H9 (cell line): ENCODE results near the gene DGCR2. TPM values are rescaled to one million over a fixed set of nuclear protein-coding genes. Genes with fewer than 3 reads are reported as not detected.

ENCODE experiments used
- DNase-seq: peaks from one replicate; pipeline ENCODE4 v3.0.0-alpha.2; 2017
- H2AFZ ChIP-seq: one replicate; pipeline ENCODE4 v1.6.1; 2013; ENCODE audit warnings: mild to moderate bottlenecking, low read length, control low read depth, moderate library complexity
- H2AK5ac ChIP-seq: 2 replicates; pipeline ENCODE4 v1.6.1; 2013; ENCODE audit warnings: low read length, control low read depth, mixed read lengths; ENCODE audit not compliant: insufficient read length
- H2BK120ac ChIP-seq: one replicate; pipeline ENCODE4 v1.6.1; 2013; ENCODE audit warnings: low read depth, mild to moderate bottlenecking, low read length, control low read depth, inconsistent platforms; ENCODE audit not compliant: poor library complexity, severe bottlenecking
- H2BK12ac ChIP-seq: 2 replicates; pipeline ENCODE4 v1.6.1; 2013; ENCODE audit warnings: low read length, control low read depth, mixed read lengths, low read depth; ENCODE audit not compliant: insufficient read length
- H2BK15ac ChIP-seq: 2 replicates; pipeline ENCODE4 v1.6.1; 2013; ENCODE audit warnings: low read depth, low read length, control low read depth
- H2BK20ac ChIP-seq: one replicate; pipeline ENCODE4 v1.6.1; 2013; ENCODE audit warnings: low read depth, mild to moderate bottlenecking, low read length, control low read depth, inconsistent platforms; ENCODE audit not compliant: poor library complexity, severe bottlenecking
- H2BK5ac ChIP-seq: 2 replicates; pipeline ENCODE4 v1.6.1; 2013; ENCODE audit warnings: low read length, control low read depth, mixed read lengths; ENCODE audit not compliant: insufficient read length
- H3K14ac ChIP-seq: 2 replicates; pipeline ENCODE4 v1.6.1; 2013; ENCODE audit warnings: low read length, control low read depth; ENCODE audit not compliant: insufficient read depth
- H3K18ac ChIP-seq: 2 replicates; pipeline ENCODE4 v1.6.1; 2013; ENCODE audit warnings: low read depth, mild to moderate bottlenecking, mixed read lengths, low read length, control low read depth; ENCODE audit not compliant: insufficient read length
- H3K23ac ChIP-seq: 2 replicates; pipeline ENCODE4 v1.6.1; 2013; ENCODE audit warnings: low read length, control low read depth, mixed read lengths, low read depth; ENCODE audit not compliant: insufficient read length
- H3K23me2 ChIP-seq: 2 replicates; pipeline ENCODE4 v1.6.1; 2013; ENCODE audit warnings: low read depth, mild to moderate bottlenecking, mixed read lengths, low read length, control low read depth; ENCODE audit not compliant: insufficient read length, poor library complexity, severe bottlenecking
- H3K27ac ChIP-seq: 2 replicates; pipeline ENCODE4 v1.5.1; 2013; ENCODE audit warnings: low read length, control low read depth, mixed read lengths, low read depth; ENCODE audit not compliant: insufficient read length
- H3K27me3 ChIP-seq: 2 replicates; pipeline ENCODE4 v1.6.1; 2013; ENCODE audit warnings: low read length, control low read depth, inconsistent platforms; ENCODE audit not compliant: insufficient read depth
- H3K4ac ChIP-seq: 2 replicates; pipeline ENCODE4 v1.6.1; 2013; ENCODE audit warnings: low read depth, mild to moderate bottlenecking, control low read depth, inconsistent platforms, low read length, moderate library complexity
- H3K4me1 ChIP-seq: 2 replicates; pipeline ENCODE4 v1.6.1; 2013; ENCODE audit warnings: low read length, control low read depth, inconsistent platforms; ENCODE audit not compliant: insufficient read depth
- H3K4me2 ChIP-seq: 2 replicates; pipeline ENCODE4 v1.6.1; 2013; ENCODE audit warnings: low read length, control low read depth, mixed read lengths; ENCODE audit not compliant: insufficient read length, insufficient read depth
- H3K56ac ChIP-seq: 2 replicates; pipeline ENCODE4 v1.6.1; 2013; ENCODE audit warnings: low read depth, mild to moderate bottlenecking, mixed read lengths, low read length, control low read depth; ENCODE audit not compliant: insufficient read length
- H3K79me1 ChIP-seq: 2 replicates; pipeline ENCODE4 v1.6.1; 2013; ENCODE audit warnings: low read depth, mild to moderate bottlenecking, moderate library complexity, low read length, control low read depth, inconsistent platforms; ENCODE audit not compliant: insufficient read depth, poor library complexity, severe bottlenecking
- H3K79me2 ChIP-seq: 2 replicates; pipeline ENCODE4 v1.6.1; 2013; ENCODE audit warnings: low read length, control low read depth, inconsistent platforms; ENCODE audit not compliant: insufficient read depth
- H3K9ac ChIP-seq: 2 replicates; pipeline ENCODE4 v1.6.1; 2013; ENCODE audit warnings: low read length, control low read depth, mixed read lengths; ENCODE audit not compliant: insufficient read length; ENCODE audit errors: extremely low read depth
- H3K9me3 ChIP-seq: one replicate; pipeline ENCODE4 v1.6.1; 2013; ENCODE audit warnings: low read depth, low read length, inconsistent platforms; ENCODE audit not compliant: control insufficient read depth
- H3T11ph ChIP-seq: one replicate; pipeline ENCODE4 v1.6.1; 2013; ENCODE audit warnings: mild to moderate bottlenecking, low read length, control low read depth, inconsistent platforms
- H4K20me1 ChIP-seq: one replicate; pipeline ENCODE4 v1.6.1; 2013; ENCODE audit not compliant: control insufficient read depth, insufficient read length, insufficient read depth
- H4K5ac ChIP-seq: 2 replicates; pipeline ENCODE4 v1.6.1; 2013; ENCODE audit warnings: low read depth, mild to moderate bottlenecking, mixed read lengths, low read length, control low read depth; ENCODE audit not compliant: insufficient read length
- H4K8ac ChIP-seq: replicated peaks from 2 replicates; pipeline ENCODE4 v1.6.1; 2013; ENCODE audit warnings: low read length, control low read depth, mixed read lengths, low read depth; ENCODE audit not compliant: insufficient read length
- H4K91ac ChIP-seq: 2 replicates; pipeline ENCODE4 v1.6.1; 2013; ENCODE audit warnings: low read depth, mild to moderate bottlenecking, moderate library complexity, mixed read lengths, low read length, control low read depth; ENCODE audit not compliant: insufficient read length
- H3K27ac Mint-ChIP-seq, 3 experiments: 2 replicates in 2 of 3; 3 replicates in 1 of 3; pipeline ENCODE4 v1.8.0; 2020 to 2021; ENCODE audit warnings: mixed read lengths in 3 of 3, mild to moderate bottlenecking in 1 of 3, moderate library complexity in 1 of 3
- H3K27me3 Mint-ChIP-seq: 2 replicates; pipeline ENCODE4 v1.8.0; 2021; ENCODE audit warnings: low read depth, mild to moderate bottlenecking, moderate library complexity, mixed read lengths
- H3K36me3 Mint-ChIP-seq, 3 experiments: 2 replicates in 2 of 3; 3 replicates in 1 of 3; pipeline ENCODE4 v1.8.0; 2020 to 2021; ENCODE audit warnings: low read depth in 3 of 3, mixed read lengths in 3 of 3; ENCODE audit not compliant: insufficient read depth in 1 of 3
- H3K4me1 Mint-ChIP-seq, 2 experiments: 2 replicates each; pipeline ENCODE4 v1.8.0; 2020; ENCODE audit warnings: mixed read lengths in 2 of 2
- H3K4me3 Mint-ChIP-seq, 2 experiments: 2 replicates in 1 of 2; 3 replicates in 1 of 2; pipeline ENCODE4 v1.8.0; 2020 to 2021; ENCODE audit warnings: mild to moderate bottlenecking in 2 of 2, mixed read lengths in 2 of 2, moderate library complexity in 1 of 2
- H3K9me3 Mint-ChIP-seq, 2 experiments: 2 replicates in 1 of 2; 3 replicates in 1 of 2; pipeline ENCODE4 v1.8.0; 2020; ENCODE audit warnings: mild to moderate bottlenecking in 2 of 2, mixed read lengths in 2 of 2, moderate library complexity in 1 of 2
- WGBS: extraction: QIAGEN DNeasy Blood & Tissue Kit; methylation state at CpG from one replicate; pipeline ENCODE4 v1.1.7; 2013; ENCODE audit warnings: missing lambda C conversion rate, low lambda C conversion rate, mixed read lengths; ENCODE audit not compliant: insufficient read length; ENCODE audit errors: extremely low coverage; 5-methylcytosine and 5-hydroxymethylcytosine counted together
- total RNA-seq: library from RNA; stranded (reverse); gene quantifications from 2 replicates; pipeline ENCODE4 v1.2.1, GENCODE V29; 2021
- TF ChIP-seq, protein P1 (sequence below): fragments of 200-600 bp; sonication (generic); conservative IDR thresholded peaks from 3 replicates; pipeline ENCODE4 v1.8.0; 2021; ENCODE audit warnings: antibody characterized with exemption, mild to moderate bottlenecking

Gene DGCR2
- total RNA-seq, 1 experiment from 2014 or later: 47.2 TPM

DNA sequence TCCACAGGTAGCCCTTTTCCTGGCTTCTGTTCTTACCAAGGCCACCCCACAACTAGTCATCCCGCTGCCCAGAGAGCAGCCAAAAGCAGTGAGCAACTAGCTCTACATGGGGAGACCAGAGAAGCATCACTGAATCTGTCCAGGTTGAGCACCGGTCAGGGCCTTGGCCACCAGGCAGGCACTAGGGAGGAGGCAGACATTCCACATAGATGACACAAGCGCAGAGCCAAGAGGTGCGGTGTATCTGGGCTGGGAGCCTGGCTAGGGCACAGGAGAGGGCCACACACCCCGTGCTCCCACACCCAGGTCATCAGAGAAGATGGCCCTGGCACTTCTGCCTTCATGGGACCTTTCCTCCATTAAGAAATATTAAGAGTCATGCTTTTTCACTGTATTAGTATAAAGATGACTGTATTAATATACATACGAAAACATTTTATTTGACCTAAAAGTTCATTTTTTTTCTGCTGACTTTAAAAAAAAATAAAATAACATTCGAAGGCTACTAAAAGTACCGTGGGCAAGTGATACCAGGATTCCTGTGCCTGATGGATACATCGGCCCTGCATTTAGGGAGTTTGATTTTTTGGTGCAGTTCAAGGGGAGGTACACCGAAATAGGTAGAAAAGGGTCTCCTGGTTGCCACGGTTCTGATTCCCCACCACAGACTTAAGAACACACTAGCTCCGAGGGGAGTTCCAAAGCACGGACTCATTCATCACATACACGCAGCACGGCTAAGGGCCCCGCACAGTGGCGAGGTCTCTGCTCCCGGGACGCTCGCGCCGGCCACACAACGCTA, 1.2 kb downstream of the DGCR2 start:
- Histone ChIP-seq H2BK12ac (no peak overlapping the region), H2BK20ac (no peak overlapping the region), H4K5ac (no peak overlapping the region), H2AFZ (no peak overlapping the region), H3K14ac (no peak overlapping the region), H3K9ac (peak overlapping the region; percentile 59), H3K79me1 (peaks cover 11% of the 10 kb centered on the region), H4K8ac (no peak overlapping the region), H3K4me1 (peaks cover 3% of the 10 kb centered on the region; the same call in 1 of the 2 replicates), H2AK5ac (no peak overlapping the region), H3T11ph (no peak overlapping the region), H4K91ac (no peak overlapping the region), H2BK5ac (no peak overlapping the region), H3K27me3 (no peaks in the 10 kb centered on the region), H2BK15ac (no peak overlapping the region), H3K56ac (no peak overlapping the region), H3K4me2 (peak overlapping the region; percentile 90), H3K79me2 (peaks cover 26% of the 10 kb centered on the region; the same call in 1 of the 2 replicates), H3K27ac (no peak overlapping the region), H3K9me3 (no peaks in the 10 kb centered on the region), H3K4ac (no peak overlapping the region), H2BK120ac (no peak overlapping the region), H4K20me1 (no peaks in the 10 kb centered on the region), H3K23me2 (peaks cover 9% of the 10 kb centered on the region), H3K23ac (no peak overlapping the region), H3K18ac (no peak overlapping the region)
- WGBS: no CpG with 5 or more reads among the region's 23 CpGs
- TF ChIP-seq, protein P1, sequence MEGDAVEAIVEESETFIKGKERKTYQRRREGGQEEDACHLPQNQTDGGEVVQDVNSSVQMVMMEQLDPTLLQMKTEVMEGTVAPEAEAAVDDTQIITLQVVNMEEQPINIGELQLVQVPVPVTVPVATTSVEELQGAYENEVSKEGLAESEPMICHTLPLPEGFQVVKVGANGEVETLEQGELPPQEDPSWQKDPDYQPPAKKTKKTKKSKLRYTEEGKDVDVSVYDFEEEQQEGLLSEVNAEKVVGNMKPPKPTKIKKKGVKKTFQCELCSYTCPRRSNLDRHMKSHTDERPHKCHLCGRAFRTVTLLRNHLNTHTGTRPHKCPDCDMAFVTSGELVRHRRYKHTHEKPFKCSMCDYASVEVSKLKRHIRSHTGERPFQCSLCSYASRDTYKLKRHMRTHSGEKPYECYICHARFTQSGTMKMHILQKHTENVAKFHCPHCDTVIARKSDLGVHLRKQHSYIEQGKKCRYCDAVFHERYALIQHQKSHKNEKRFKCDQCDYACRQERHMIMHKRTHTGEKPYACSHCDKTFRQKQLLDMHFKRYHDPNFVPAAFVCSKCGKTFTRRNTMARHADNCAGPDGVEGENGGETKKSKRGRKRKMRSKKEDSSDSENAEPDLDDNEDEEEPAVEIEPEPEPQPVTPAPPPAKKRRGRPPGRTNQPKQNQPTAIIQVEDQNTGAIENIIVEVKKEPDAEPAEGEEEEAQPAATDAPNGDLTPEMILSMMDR: no peak
- Mint-ChIP-seq H3K36me3 (peaks cover 0 to 4% (median 3%) of the 10 kb centered on the region in 3 experiments; a peak in 3 of 7 replicates), H3K27me3 (peaks cover 18% of the 10 kb centered on the region), H3K4me1 (peaks cover 26 to 30% of the 10 kb centered on the region in 2 experiments), H3K9me3 (no peaks in the 10 kb centered on the region; a peak in 3 of 5 replicates), H3K27ac (peak overlapping the region in 1 of 3 experiments; percentile 86; a peak in 3 of 7 replicates), H3K4me3 (peak overlapping the region; percentile 83 to 93)
- peak; percentile 57 for DNase-seq
